Stomach (tissue), 4 donors: Measurements from ENCODE around the gene CACNA1I.

Experiments used
- EP300 ChIP-seq: sonication (generic); formaldehyde crosslinking; IDR thresholded peaks from one replicate; pipeline ENCODE4 v1.6.1; 2017; ENCODE audit warnings: antibody characterized with exemption
- POLR2A ChIP-seq, 4 donors: fragments of 450-650 bp; IDR thresholded peaks; one replicate each; pipeline ENCODE4 v1.6.1; 2016; ENCODE audit warnings: antibody characterized with exemption in 4 of 4, control low read depth in 2 of 4, mild to moderate bottlenecking in 1 of 4, moderate library complexity in 1 of 4
- POLR2AphosphoS5 ChIP-seq, 3 donors: sonication (generic); formaldehyde crosslinking; IDR thresholded peaks; one replicate each; pipeline ENCODE4 v1.6.1; 2016; ENCODE audit warnings: antibody characterized with exemption in 3 of 3
- TF ChIP-seq, protein P1 (sequence below), 7 experiments: fragments of 450-650 bp in 4 of 7; fragments of 200-600 bp in 3 of 7; sonication (generic) in 3 of 7; IDR thresholded peaks; one replicate each; pipeline ENCODE4 v1.5.1; 2016 to 2019; ENCODE audit warnings: antibody characterized with exemption in 7 of 7, control low read depth in 2 of 7, mild to moderate bottlenecking in 1 of 7

DNA sequence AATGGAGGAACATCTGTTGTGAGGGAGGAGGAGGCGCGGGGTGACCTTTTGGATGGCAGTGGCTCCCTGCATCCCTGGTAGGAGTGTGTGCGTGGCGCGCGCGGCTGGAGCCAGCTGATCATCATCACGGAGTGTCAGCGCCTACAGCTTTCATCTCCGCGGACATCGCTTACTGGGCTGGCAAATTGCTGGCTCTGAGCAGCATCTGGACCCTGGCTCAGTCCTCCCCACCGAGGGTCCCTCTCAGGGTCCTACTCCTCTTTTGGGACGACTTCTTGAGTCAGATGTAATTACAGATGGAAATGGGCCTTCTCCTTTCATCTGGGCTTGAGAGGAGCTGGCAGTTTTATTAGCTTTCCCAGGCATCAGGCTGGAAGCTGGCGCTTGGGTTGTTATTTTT, 85.3 kb downstream of the CACNA1I start:
- no peak for TF ChIP-seq POLR2A (IDR thresholded peaks at IDR 0.05)
- TF ChIP-seq, protein P1, sequence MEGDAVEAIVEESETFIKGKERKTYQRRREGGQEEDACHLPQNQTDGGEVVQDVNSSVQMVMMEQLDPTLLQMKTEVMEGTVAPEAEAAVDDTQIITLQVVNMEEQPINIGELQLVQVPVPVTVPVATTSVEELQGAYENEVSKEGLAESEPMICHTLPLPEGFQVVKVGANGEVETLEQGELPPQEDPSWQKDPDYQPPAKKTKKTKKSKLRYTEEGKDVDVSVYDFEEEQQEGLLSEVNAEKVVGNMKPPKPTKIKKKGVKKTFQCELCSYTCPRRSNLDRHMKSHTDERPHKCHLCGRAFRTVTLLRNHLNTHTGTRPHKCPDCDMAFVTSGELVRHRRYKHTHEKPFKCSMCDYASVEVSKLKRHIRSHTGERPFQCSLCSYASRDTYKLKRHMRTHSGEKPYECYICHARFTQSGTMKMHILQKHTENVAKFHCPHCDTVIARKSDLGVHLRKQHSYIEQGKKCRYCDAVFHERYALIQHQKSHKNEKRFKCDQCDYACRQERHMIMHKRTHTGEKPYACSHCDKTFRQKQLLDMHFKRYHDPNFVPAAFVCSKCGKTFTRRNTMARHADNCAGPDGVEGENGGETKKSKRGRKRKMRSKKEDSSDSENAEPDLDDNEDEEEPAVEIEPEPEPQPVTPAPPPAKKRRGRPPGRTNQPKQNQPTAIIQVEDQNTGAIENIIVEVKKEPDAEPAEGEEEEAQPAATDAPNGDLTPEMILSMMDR (IDR thresholded peaks at IDR 0.05): no peak
- TF ChIP-seq EP300: no peak
- TF ChIP-seq POLR2AphosphoS5 (IDR thresholded peaks at IDR 0.05): no peak
